ENCODE measurements around the gene PLAGL1. TPM values are rescaled to one million over a fixed set of nuclear protein-coding genes. Genes with fewer than 3 reads are reported as not detected.
A peak's percentile ranks its signal among the peaks of the same experiment; 100 is the strongest.

Gene PLAGL1
- total RNA-seq, 1 donor from 2014 or later: 20.3 TPM

- H3K79me2 ChIP-seq (ENCODE audit: insufficient read depth, low read length): no peaks in the 10 kb centered on the region
- no peak overlapping the region for H3K27ac ChIP-seq (ENCODE audit: low read depth, low read length)
- Mint-ChIP-seq H3K4me3 (ENCODE audit: unreplicated experiment) (no peak overlapping the region), H3K36me3 (ENCODE audit: low read depth, unreplicated experiment) (peaks cover 5% of the 10 kb centered on the region), H3K27me3 (ENCODE audit: low read depth, unreplicated experiment) (peaks cover 2% of the 10 kb centered on the region), H3K9me3 (ENCODE audit: unreplicated experiment) (peaks cover 6% of the 10 kb centered on the region), H3K27ac (ENCODE audit: unreplicated experiment) (no peak overlapping the region), H3K4me1 (ENCODE audit: low read depth, unreplicated experiment) (no peaks in the 10 kb centered on the region)
- FAIRE-seq (no peak), DNase-seq (ENCODE audit: low read depth) (no peak)
- no peaks in the 10 kb centered on the region for H3K27me3 ChIP-seq (ENCODE audit: insufficient read depth, low read length)
- H3K9me3 ChIP-seq (ENCODE audit: insufficient read depth, low read depth, low read length): peaks cover 6% of the 10 kb centered on the region
- TF ChIP-seq CTCF (IDR thresholded peaks at IDR 0.05; ENCODE audit: insufficient read depth, low read depth, low read length) (no peak), EZH2 (IDR thresholded peaks at IDR 0.05; ENCODE audit: insufficient read depth, low read length) (no peak)
- H3K4me3 ChIP-seq (ENCODE audit: insufficient read depth, low read depth, low read length): no peak overlapping the region
- no peaks in the 10 kb centered on the region for H3K36me3 ChIP-seq (ENCODE audit: insufficient read depth, low read length)
- H2AFZ ChIP-seq (ENCODE audit: low read depth, low read length): no peak overlapping the region
- no peak overlapping the region for H3K9ac ChIP-seq (ENCODE audit: low read length)
- no peak overlapping the region for H3K4me2 ChIP-seq (ENCODE audit: low read length)
- no peaks in the 10 kb centered on the region for H4K20me1 ChIP-seq (ENCODE audit: insufficient read depth, low read length)
- no peaks in the 10 kb centered on the region for H3K4me1 ChIP-seq (ENCODE audit: insufficient read depth, low read length)
These were observed 58.5 kb downstream of the PLAGL1 start for GRCh38 chr6:143949535-143949934.

- no peak overlapping the region for H3K4me2 ChIP-seq (ENCODE audit: low read length)
- Mint-ChIP-seq H3K36me3 (ENCODE audit: low read depth, unreplicated experiment) (peaks cover 5% of the 10 kb centered on the region), H3K4me3 (ENCODE audit: unreplicated experiment) (no peak overlapping the region), H3K27me3 (ENCODE audit: low read depth, unreplicated experiment) (peaks cover 2% of the 10 kb centered on the region), H3K4me1 (ENCODE audit: low read depth, unreplicated experiment) (no peaks in the 10 kb centered on the region), H3K9me3 (ENCODE audit: unreplicated experiment) (peaks cover 6% of the 10 kb centered on the region), H3K27ac (ENCODE audit: unreplicated experiment) (no peak overlapping the region)
- no peak for DNase-seq (ENCODE audit: low read depth)
- no peak overlapping the region for H3K4me3 ChIP-seq (ENCODE audit: insufficient read depth, low read depth, low read length)
- H3K27ac ChIP-seq (ENCODE audit: low read depth, low read length): no peak overlapping the region
- no peak for FAIRE-seq
- no peaks in the 10 kb centered on the region for H3K79me2 ChIP-seq (ENCODE audit: insufficient read depth, low read length)
- no peak overlapping the region for H3K9ac ChIP-seq (ENCODE audit: low read length)
- no peaks in the 10 kb centered on the region for H3K36me3 ChIP-seq (ENCODE audit: insufficient read depth, low read length)
- peaks cover 6% of the 10 kb centered on the region for H3K9me3 ChIP-seq (ENCODE audit: insufficient read depth, low read depth, low read length)
- no peaks in the 10 kb centered on the region for H3K4me1 ChIP-seq (ENCODE audit: insufficient read depth, low read length)
- no peak for TF ChIP-seq EZH2 (IDR thresholded peaks at IDR 0.05; ENCODE audit: insufficient read depth, low read length)
- TF ChIP-seq CTCF (IDR thresholded peaks at IDR 0.05; ENCODE audit: insufficient read depth, low read depth, low read length): no peak
- no peaks in the 10 kb centered on the region for H3K27me3 ChIP-seq (ENCODE audit: insufficient read depth, low read length)
- H2AFZ ChIP-seq (ENCODE audit: low read depth, low read length): no peak overlapping the region
- no peaks in the 10 kb centered on the region for H4K20me1 ChIP-seq (ENCODE audit: insufficient read depth, low read length)
These were observed 59.9 kb downstream of the PLAGL1 start for GRCh38 chr6:143948208-143948607.

GRCh38 chr6:143941852-143942627 lies 66.0 kb downstream of the PLAGL1 start:
- Histone ChIP-seq H3K79me2 (ENCODE audit: insufficient read depth, low read length) (no peaks in the 10 kb centered on the region), H3K4me2 (ENCODE audit: low read length) (no peak overlapping the region), H4K20me1 (ENCODE audit: insufficient read depth, low read length) (no peaks in the 10 kb centered on the region), H3K4me3 (ENCODE audit: insufficient read depth, low read depth, low read length) (no peak overlapping the region), H3K36me3 (ENCODE audit: insufficient read depth, low read length) (no peaks in the 10 kb centered on the region), H3K27me3 (ENCODE audit: insufficient read depth, low read length) (no peaks in the 10 kb centered on the region), H3K4me1 (ENCODE audit: insufficient read depth, low read length) (no peaks in the 10 kb centered on the region), H3K27ac (ENCODE audit: low read depth, low read length) (no peak overlapping the region), H3K9ac (ENCODE audit: low read length) (no peak overlapping the region), H2AFZ (ENCODE audit: low read depth, low read length) (no peak overlapping the region), H3K9me3 (ENCODE audit: insufficient read depth, low read depth, low read length) (peaks cover 1% of the 10 kb centered on the region)
- Mint-ChIP-seq H3K9me3 (ENCODE audit: unreplicated experiment) (peaks cover 1% of the 10 kb centered on the region), H3K4me1 (ENCODE audit: low read depth, unreplicated experiment) (no peaks in the 10 kb centered on the region), H3K27me3 (ENCODE audit: low read depth, unreplicated experiment) (no peaks in the 10 kb centered on the region), H3K27ac (ENCODE audit: unreplicated experiment) (no peak overlapping the region), H3K4me3 (ENCODE audit: unreplicated experiment) (no peak overlapping the region), H3K36me3 (ENCODE audit: low read depth, unreplicated experiment) (no peaks in the 10 kb centered on the region)
- TF ChIP-seq CTCF (IDR thresholded peaks at IDR 0.05; ENCODE audit: insufficient read depth, low read depth, low read length): peak; percentile 50
- no peak for TF ChIP-seq EZH2 (IDR thresholded peaks at IDR 0.05; ENCODE audit: insufficient read depth, low read length)
- peak; percentile 25 for DNase-seq (ENCODE audit: low read depth)
- FAIRE-seq: no peak

Data from astrocyte (in vitro differentiated cells and primary cell).